NCI-H146 treated with DMSO at 0.1 percent for 48 hours (cell line): Measurements from ENCODE around the gene ZNF668.

Source experiments
- DNase-seq: peaks from one replicate; lab custom pipeline; 2025; ENCODE audit not compliant: unreplicated experiment; lab: John Stamatoyannopoulos, UW

ZNF668 gene

GRCh38 chr16:31073970-31074813, at the start of gene ZNF668, which contains the start of gene ZNF646:
Gene ZNF668, minus strand, starts transcription at chr16:31074240. Its CDS starts 9,781 bp downstream, at chr16:31064459.
Gene ZNF646, plus strand, starts transcription at chr16:31074422. Its CDS starts 1,903 bp downstream, at chr16:31076325.
- peak; percentile 99 for DNase-seq

GRCh38 chr16:31120129-31120528, 46.1 kb upstream of the ZNF668 start:
- DNase-seq, result no peak

- no peak for DNase-seq
Measured at GRCh38 chr16:31118223-31119155, 44.4 kb upstream of the ZNF668 start.

GRCh38 chr16:31117384-31118222, 43.6 kb upstream of the ZNF668 start, which contains the start of gene KAT8:
Gene KAT8, plus strand, starts transcription at chr16:31117664. Its CDS starts 18 bp downstream, at chr16:31117682.
- peak; percentile 95 for DNase-seq

- no peak for DNase-seq
Measured at GRCh38 chr16:31114468-31114867, 40.4 kb upstream of the ZNF668 start.

- no peak for DNase-seq
Measured at GRCh38 chr16:31113121-31114120, 39.4 kb upstream of the ZNF668 start.

- DNase-seq, result no peak
Measured at GRCh38 chr16:31112711-31113110, 38.7 kb upstream of the ZNF668 start.

- DNase-seq, result no peak
Measured at GRCh38 chr16:31111881-31112466, 37.9 kb upstream of the ZNF668 start.

GRCh38 chr16:31110106-31111034, 36.3 kb upstream of the ZNF668 start:
- no peak for DNase-seq

GRCh38 chr16:31109622-31110021, 35.6 kb upstream of the ZNF668 start:
- no peak for DNase-seq

GRCh38 chr16:31108794-31109558, 34.9 kb upstream of the ZNF668 start:
- DNase-seq, result no peak

GRCh38 chr16:31108035-31108793, 34.2 kb upstream of the ZNF668 start, which contains the start of gene BCKDK:
Gene BCKDK, plus strand, starts transcription at chr16:31108386. Its CDS starts 838 bp downstream, at chr16:31109224.
- peak; percentile 69 for DNase-seq

GRCh38 chr16:31107465-31107867, 33.4 kb upstream of the ZNF668 start:
- DNase-seq, result no peak

GRCh38 chr16:31106509-31107464, 32.7 kb upstream of the ZNF668 start:
- DNase-seq, result no peak

GRCh38 chr16:31105677-31106213, 31.7 kb upstream of the ZNF668 start:
- no peak for DNase-seq
